C4-2B (cell line): ENCODE results near the gene SLC6A11.

Source experiments
- H3K27ac ChIP-seq: fragments of 450-650 bp; 2 replicates; pipeline ENCODE4 v1.5.1; 2017
- CTCF ChIP-seq: fragments of 450-650 bp; conservative IDR thresholded peaks from 2 replicates; pipeline ENCODE4 v1.5.1; 2017; ENCODE audit warnings: mild to moderate bottlenecking
- ZFX ChIP-seq: fragments of 450-650 bp; IDR thresholded peaks from 2 replicates; pipeline ENCODE4 v1.6.1; 2017

The SLC6A11 gene

GRCh38 chr3:10780243-10780642 is 35.8 kb upstream of the SLC6A11 start:
- TF ChIP-seq CTCF, result no peak
- no peak for TF ChIP-seq ZFX
- H3K27ac ChIP-seq, result no peak overlapping the region

- TF ChIP-seq ZFX (no peak), CTCF (no peak)
- no peak overlapping the region for H3K27ac ChIP-seq
These were observed 35.1 kb upstream of the SLC6A11 start for GRCh38 chr3:10780922-10781321.

- no peak for TF ChIP-seq CTCF
- TF ChIP-seq ZFX, result no peak
- no peak overlapping the region; the same call in 1 of the 2 replicates for H3K27ac ChIP-seq
These were observed 34.0 kb upstream of the SLC6A11 start for GRCh38 chr3:10781981-10782380.

- TF ChIP-seq ZFX (no peak), CTCF (peak; percentile 90)
- no peak overlapping the region for H3K27ac ChIP-seq
These were observed 32.4 kb upstream of the SLC6A11 start for GRCh38 chr3:10783360-10784351.

GRCh38 chr3:10786640-10787039 is 29.4 kb upstream of the SLC6A11 start:
- H3K27ac ChIP-seq, result no peak overlapping the region
- TF ChIP-seq CTCF (no peak), ZFX (no peak)

GRCh38 chr3:10788451-10788850 is 27.6 kb upstream of the SLC6A11 start:
- H3K27ac ChIP-seq, result no peak overlapping the region
- no peak for TF ChIP-seq CTCF
- no peak for TF ChIP-seq ZFX

GRCh38 chr3:10790713-10791112 is 25.3 kb upstream of the SLC6A11 start:
- no peak overlapping the region for H3K27ac ChIP-seq
- no peak for TF ChIP-seq ZFX
- no peak for TF ChIP-seq CTCF
